ENCODE data around the gene ZBTB45.

ZBTB45 gene

DNA sequence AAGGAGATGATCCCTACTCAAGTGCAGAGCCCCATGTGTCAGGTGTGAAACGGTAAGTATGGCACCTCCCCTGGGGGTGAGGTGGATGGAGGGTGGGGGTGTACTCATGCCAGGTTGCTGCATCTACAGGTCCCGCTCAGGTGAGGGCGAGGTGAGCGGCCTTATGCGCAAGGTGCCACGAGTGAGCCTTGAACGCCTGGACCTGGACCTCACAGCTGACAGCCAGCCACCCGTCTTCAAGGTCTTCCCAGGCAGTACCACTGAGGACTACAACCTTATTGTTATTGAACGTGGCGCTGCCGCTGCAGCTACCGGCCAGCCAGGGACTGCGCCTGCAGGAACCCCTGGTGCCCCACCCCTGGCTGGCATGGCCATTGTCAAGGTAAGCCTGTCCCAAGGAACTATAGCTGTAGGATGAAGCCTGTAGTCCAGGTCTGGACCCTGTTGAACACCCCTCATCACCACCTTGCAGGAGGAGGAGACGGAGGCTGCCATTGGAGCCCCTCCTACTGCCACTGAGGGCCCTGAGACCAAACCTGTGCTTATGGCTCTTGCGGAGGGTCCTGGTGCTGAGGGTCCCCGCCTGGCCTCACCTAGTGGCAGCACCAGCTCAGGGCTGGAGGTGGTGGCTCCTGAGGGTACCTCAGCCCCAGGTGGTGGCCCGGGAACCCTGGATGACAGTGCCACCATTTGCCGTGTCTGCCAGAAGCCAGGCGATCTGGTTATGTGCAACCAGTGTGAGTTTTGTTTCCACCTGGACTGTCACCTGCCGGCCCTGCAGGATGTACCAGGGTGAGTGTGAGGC, 29.5 kb upstream of the ZBTB45 start:
- peak overlapping the region; percentile 35 for H3K4me2 ChIP-seq (ENCODE audit: low read depth, low read length, poor library complexity, severe bottlenecking)
- peaks cover 87% of the 10 kb centered on the region for H4K20me1 ChIP-seq (ENCODE audit: insufficient read depth, low read length, poor library complexity, severe bottlenecking)
- H3K4me1 ChIP-seq (ENCODE audit: insufficient read depth, low read length, poor library complexity, severe bottlenecking): peaks cover 33% of the 10 kb centered on the region
- no peaks in the 10 kb centered on the region for H3K27me3 ChIP-seq (ENCODE audit: insufficient read depth, low read length, poor library complexity, severe bottlenecking)
- H3F3A ChIP-seq (ENCODE audit: low read depth): peaks cover 15% of the 10 kb centered on the region; the same call in 1 of the 2 replicates
- H3K9me2 ChIP-seq (replicated peaks; ENCODE audit: low read depth, low read length): no peaks in the 10 kb centered on the region
- no peak overlapping the region for H2AFZ ChIP-seq (ENCODE audit: low read length)
- H3K36me3 ChIP-seq (ENCODE audit: insufficient read depth, low read length): peaks cover 70% of the 10 kb centered on the region
- peaks cover 94% of the 10 kb centered on the region for H3K79me2 ChIP-seq (ENCODE audit: insufficient read depth, low read length)
- no peak overlapping the region for H3K4me3 ChIP-seq (ENCODE audit: low read length, poor library complexity, severe bottlenecking)
- no peak overlapping the region for H3K9ac ChIP-seq (ENCODE audit: low read depth, low read length, poor library complexity, severe bottlenecking)
- H3K9me3 ChIP-seq (ENCODE audit: insufficient read depth, low read depth, low read length): no peaks in the 10 kb centered on the region
- no peak for TF ChIP-seq EZH2phosphoT487 (IDR thresholded peaks at IDR 0.05; ENCODE audit: borderline replicate concordance)
- TF ChIP-seq, protein P1, sequence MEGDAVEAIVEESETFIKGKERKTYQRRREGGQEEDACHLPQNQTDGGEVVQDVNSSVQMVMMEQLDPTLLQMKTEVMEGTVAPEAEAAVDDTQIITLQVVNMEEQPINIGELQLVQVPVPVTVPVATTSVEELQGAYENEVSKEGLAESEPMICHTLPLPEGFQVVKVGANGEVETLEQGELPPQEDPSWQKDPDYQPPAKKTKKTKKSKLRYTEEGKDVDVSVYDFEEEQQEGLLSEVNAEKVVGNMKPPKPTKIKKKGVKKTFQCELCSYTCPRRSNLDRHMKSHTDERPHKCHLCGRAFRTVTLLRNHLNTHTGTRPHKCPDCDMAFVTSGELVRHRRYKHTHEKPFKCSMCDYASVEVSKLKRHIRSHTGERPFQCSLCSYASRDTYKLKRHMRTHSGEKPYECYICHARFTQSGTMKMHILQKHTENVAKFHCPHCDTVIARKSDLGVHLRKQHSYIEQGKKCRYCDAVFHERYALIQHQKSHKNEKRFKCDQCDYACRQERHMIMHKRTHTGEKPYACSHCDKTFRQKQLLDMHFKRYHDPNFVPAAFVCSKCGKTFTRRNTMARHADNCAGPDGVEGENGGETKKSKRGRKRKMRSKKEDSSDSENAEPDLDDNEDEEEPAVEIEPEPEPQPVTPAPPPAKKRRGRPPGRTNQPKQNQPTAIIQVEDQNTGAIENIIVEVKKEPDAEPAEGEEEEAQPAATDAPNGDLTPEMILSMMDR (conservative IDR thresholded peaks at IDR 0.05; ENCODE audit: low read length): no peak

DNA sequence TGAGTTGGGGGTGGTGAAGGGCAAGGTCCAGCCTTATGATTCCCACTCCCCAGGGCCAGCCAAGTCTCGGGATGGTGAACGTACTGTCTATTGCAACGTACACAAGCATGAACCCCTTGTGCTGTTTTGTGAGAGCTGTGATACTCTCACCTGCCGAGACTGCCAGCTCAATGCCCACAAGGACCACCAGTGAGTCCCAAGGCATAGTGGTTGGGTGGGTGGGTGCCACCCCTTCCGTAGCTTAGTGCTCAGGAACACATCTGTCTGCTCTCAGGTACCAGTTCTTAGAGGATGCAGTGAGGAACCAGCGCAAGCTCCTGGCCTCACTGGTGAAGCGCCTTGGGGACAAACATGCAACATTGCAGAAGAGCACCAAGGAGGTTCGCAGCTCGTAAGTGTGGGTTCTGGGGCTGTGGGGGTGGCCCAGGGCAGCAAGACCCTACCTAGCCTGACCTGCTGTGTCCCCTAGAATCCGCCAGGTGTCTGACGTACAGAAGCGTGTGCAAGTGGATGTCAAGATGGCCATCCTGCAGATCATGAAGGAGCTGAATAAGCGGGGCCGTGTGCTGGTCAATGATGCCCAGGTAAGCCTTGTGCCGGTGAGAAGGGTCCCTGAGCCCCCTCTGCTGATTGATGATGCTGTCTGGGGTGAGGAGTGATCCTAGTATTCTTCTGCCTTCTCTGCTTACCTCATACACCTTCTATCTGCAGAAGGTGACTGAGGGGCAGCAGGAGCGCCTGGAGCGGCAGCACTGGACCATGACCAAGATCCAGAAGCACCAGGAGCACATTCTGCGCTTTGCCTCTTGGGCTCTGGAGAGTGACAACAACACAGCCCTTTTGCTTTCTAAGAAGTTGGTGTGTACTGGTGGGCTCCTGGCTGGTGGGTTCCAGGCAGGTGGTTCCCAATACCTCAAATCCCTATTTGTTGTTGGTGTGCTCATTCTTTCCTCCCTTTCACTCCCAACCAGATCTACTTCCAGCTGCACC, 28.0 kb upstream of the ZBTB45 start:
- Histone ChIP-seq H4K20me1 (ENCODE audit: insufficient read depth, low read length, poor library complexity, severe bottlenecking) (peaks cover 79% of the 10 kb centered on the region), H3K36me3 (ENCODE audit: insufficient read depth, low read length) (peaks cover 66% of the 10 kb centered on the region), H3K4me3 (ENCODE audit: low read length, poor library complexity, severe bottlenecking) (peak overlapping the region; percentile 96), H2AFZ (ENCODE audit: low read length) (no peak overlapping the region), H3K9me2 (replicated peaks; ENCODE audit: low read depth, low read length) (no peaks in the 10 kb centered on the region), H3K4me1 (ENCODE audit: insufficient read depth, low read length, poor library complexity, severe bottlenecking) (peaks cover 27% of the 10 kb centered on the region), H3K79me2 (ENCODE audit: insufficient read depth, low read length) (peaks cover 81% of the 10 kb centered on the region), H3F3A (ENCODE audit: low read depth) (peaks cover 13% of the 10 kb centered on the region), H3K4me2 (ENCODE audit: low read depth, low read length, poor library complexity, severe bottlenecking) (peak overlapping the region; percentile 97), H3K9me3 (ENCODE audit: insufficient read depth, low read depth, low read length) (no peaks in the 10 kb centered on the region), H3K9ac (ENCODE audit: low read depth, low read length, poor library complexity, severe bottlenecking) (peak overlapping the region; percentile 93), H3K27me3 (ENCODE audit: insufficient read depth, low read length, poor library complexity, severe bottlenecking) (no peaks in the 10 kb centered on the region)
- TF ChIP-seq EZH2phosphoT487 (IDR thresholded peaks at IDR 0.05; ENCODE audit: borderline replicate concordance): no peak
- TF ChIP-seq, protein P1 (conservative IDR thresholded peaks at IDR 0.05; ENCODE audit: low read length): no peak

DNA sequence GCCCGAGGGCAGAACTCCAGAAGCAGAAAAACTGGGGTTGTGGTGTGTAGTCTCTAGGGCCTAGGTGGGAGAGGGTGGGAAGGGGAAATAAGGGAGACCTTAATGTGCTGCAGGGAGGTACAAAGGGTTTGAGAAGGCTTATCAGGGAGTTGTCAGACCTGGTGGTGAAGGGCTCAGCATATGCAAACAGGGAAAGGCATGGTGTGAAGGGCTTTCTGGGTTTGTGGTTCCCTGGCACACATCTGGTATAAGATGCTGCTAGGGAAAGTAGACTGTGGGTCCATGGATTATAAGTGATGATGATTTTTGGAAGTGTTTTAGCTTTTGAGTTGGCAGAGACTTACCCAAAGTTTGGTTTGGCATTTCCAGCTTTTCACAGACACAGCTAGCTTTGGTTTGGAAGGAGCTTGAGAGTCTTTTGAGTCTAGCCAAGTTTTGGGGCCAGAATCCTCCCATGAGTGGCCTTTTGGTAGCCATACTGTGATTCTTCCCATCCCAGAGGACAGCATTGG, 26.5 kb upstream of the ZBTB45 start:
- Histone ChIP-seq H3K9ac (ENCODE audit: low read depth, low read length, poor library complexity, severe bottlenecking) (peak overlapping the region; percentile 93), H3K4me1 (ENCODE audit: insufficient read depth, low read length, poor library complexity, severe bottlenecking) (peaks cover 27% of the 10 kb centered on the region), H3K79me2 (ENCODE audit: insufficient read depth, low read length) (peaks cover 66% of the 10 kb centered on the region), H3K36me3 (ENCODE audit: insufficient read depth, low read length) (peaks cover 50% of the 10 kb centered on the region), H3K9me2 (replicated peaks; ENCODE audit: low read depth, low read length) (no peaks in the 10 kb centered on the region), H3K4me2 (ENCODE audit: low read depth, low read length, poor library complexity, severe bottlenecking) (peak overlapping the region; percentile 97), H3F3A (ENCODE audit: low read depth) (peaks cover 5% of the 10 kb centered on the region), H4K20me1 (ENCODE audit: insufficient read depth, low read length, poor library complexity, severe bottlenecking) (peaks cover 65% of the 10 kb centered on the region), H3K9me3 (ENCODE audit: insufficient read depth, low read depth, low read length) (no peaks in the 10 kb centered on the region), H2AFZ (ENCODE audit: low read length) (no peak overlapping the region), H3K27me3 (ENCODE audit: insufficient read depth, low read length, poor library complexity, severe bottlenecking) (no peaks in the 10 kb centered on the region), H3K4me3 (ENCODE audit: low read length, poor library complexity, severe bottlenecking) (peak overlapping the region; percentile 96)
- no peak for TF ChIP-seq EZH2phosphoT487 (IDR thresholded peaks at IDR 0.05; ENCODE audit: borderline replicate concordance)
- TF ChIP-seq, protein P1 (conservative IDR thresholded peaks at IDR 0.05; ENCODE audit: low read length): no peak
